Neuronal stem cell (in vitro differentiated cells): ENCODE measurements around the gene SPOPL.
"Not testable (repeated sequence)": the region's sequence is repeated elsewhere in the genome, so short reads cannot be mapped to it uniquely, and the experiment has no call there.

Experiments used
- DNase-seq: peaks from one replicate; pipeline ENCODE4 v3.0.0-alpha.2; 2013; ENCODE audit warnings: low spot score
- H2AFZ ChIP-seq: one replicate; pipeline ENCODE4 v1.6.1; 2013; ENCODE audit warnings: mild to moderate bottlenecking, low read length, inconsistent platforms
- H2AK5ac ChIP-seq: 2 replicates; pipeline ENCODE4 v1.6.1; 2013; ENCODE audit warnings: low read depth, mild to moderate bottlenecking, inconsistent platforms, low read length, moderate library complexity, mixed read lengths
- H2BK120ac ChIP-seq: 2 replicates; pipeline ENCODE4 v1.6.1; 2013; ENCODE audit warnings: low read depth, mild to moderate bottlenecking, inconsistent platforms, low read length, moderate library complexity, mixed read lengths
- H2BK12ac ChIP-seq: one replicate; pipeline ENCODE4 v1.6.1; 2013; ENCODE audit warnings: low read length, inconsistent platforms
- H2BK15ac ChIP-seq: 2 replicates; pipeline ENCODE4 v1.6.1; 2013; ENCODE audit warnings: mild to moderate bottlenecking, low read length, inconsistent platforms, mixed read lengths
- H2BK5ac ChIP-seq: one replicate; pipeline ENCODE4 v1.6.1; 2013; ENCODE audit warnings: inconsistent platforms, mild to moderate bottlenecking, low read length, moderate library complexity
- H3K14ac ChIP-seq: one replicate; pipeline ENCODE4 v1.6.1; 2013; ENCODE audit warnings: low read length, inconsistent platforms
- H3K18ac ChIP-seq: 2 replicates; pipeline ENCODE4 v1.6.1; 2013; ENCODE audit warnings: low read length, inconsistent platforms
- H3K23ac ChIP-seq: 2 replicates; pipeline ENCODE4 v1.6.1; 2013; ENCODE audit warnings: low read depth, mild to moderate bottlenecking, mixed read lengths, low read length, inconsistent platforms; ENCODE audit not compliant: poor library complexity
- H3K27ac ChIP-seq: replicated peaks from 3 replicates; pipeline ENCODE4 v1.5.1; 2013; ENCODE audit warnings: low read length, inconsistent platforms
- H3K27me3 ChIP-seq, 3 experiments: 2 replicates each; pipeline ENCODE4 v1.6.1; 2013; ENCODE audit warnings: low read length in 3 of 3, mild to moderate bottlenecking in 2 of 3, inconsistent platforms in 1 of 3, low read depth in 1 of 3, mixed read lengths in 1 of 3, moderate library complexity in 1 of 3; ENCODE audit not compliant: control insufficient read depth in 3 of 3, insufficient read depth in 3 of 3
- H3K36me3 ChIP-seq, 2 donors: replicated peaks in 1 of 2; 2 replicates each; pipeline ENCODE4 v1.6.1; 2013; ENCODE audit warnings: low read length in 2 of 2; ENCODE audit not compliant: control insufficient read depth in 2 of 2, insufficient read depth in 2 of 2
- H3K4ac ChIP-seq: 2 replicates; pipeline ENCODE4 v1.6.1; 2013; ENCODE audit warnings: inconsistent platforms, mild to moderate bottlenecking, low read length, moderate library complexity
- H3K4me1 ChIP-seq, 2 donors: 1 replicate in 1 of 2; 2 replicates in 1 of 2; pipeline ENCODE4 v1.6.1; 2013; ENCODE audit warnings: low read length in 2 of 2, low read depth in 1 of 2; ENCODE audit not compliant: control insufficient read depth in 2 of 2, insufficient read depth in 1 of 2
- H3K4me2 ChIP-seq: one replicate; pipeline ENCODE4 v1.6.1; 2013; ENCODE audit warnings: mild to moderate bottlenecking, low read length, inconsistent platforms; ENCODE audit not compliant: insufficient read depth, poor library complexity, severe bottlenecking
- H3K4me3 ChIP-seq, 2 donors: 2 replicates each; pipeline ENCODE4 v1.5.1; 2013; ENCODE audit warnings: low read length in 2 of 2, mild to moderate bottlenecking in 2 of 2, inconsistent platforms in 1 of 2, moderate library complexity in 1 of 2
- H3K79me1 ChIP-seq: one replicate; pipeline ENCODE4 v1.6.1; 2013; ENCODE audit warnings: low read depth, mild to moderate bottlenecking, inconsistent platforms, low read length, moderate library complexity
- H3K9ac ChIP-seq: one replicate; pipeline ENCODE4 v1.6.1; 2013; ENCODE audit warnings: mild to moderate bottlenecking, low read depth, low read length, inconsistent platforms; ENCODE audit not compliant: poor library complexity
- H3K9me3 ChIP-seq, 2 donors: replicated peaks in 1 of 2; 2 replicates each; pipeline versions ENCODE3 to v1.6.1; 2013; ENCODE audit warnings: low read length in 2 of 2, mild to moderate bottlenecking in 2 of 2, inconsistent platforms in 1 of 2, low read depth in 1 of 2, mixed read lengths in 1 of 2, moderate library complexity in 1 of 2; ENCODE audit not compliant: control insufficient read depth in 2 of 2, insufficient read depth in 1 of 2
- H4K8ac ChIP-seq: one replicate; pipeline ENCODE4 v1.6.1; 2013; ENCODE audit warnings: low read depth, mild to moderate bottlenecking, inconsistent platforms, low read length, moderate library complexity
- H4K91ac ChIP-seq: one replicate; pipeline ENCODE4 v1.6.1; 2013; ENCODE audit warnings: low read length, low read depth, mild to moderate bottlenecking, inconsistent platforms; ENCODE audit not compliant: poor library complexity
- WGBS, 2 donors: extraction: QIAGEN DNeasy Blood & Tissue Kit; methylation state at CpG; one replicate each; pipeline ENCODE4 v1.1.7; 2013; ENCODE audit warnings: missing lambda C conversion rate in 2 of 2, mixed read lengths in 1 of 2; ENCODE audit not compliant: insufficient read length in 2 of 2, insufficient replicate concordance in 1 of 2; ENCODE audit errors: extremely low coverage in 2 of 2; 5-methylcytosine and 5-hydroxymethylcytosine counted together

SPOPL gene

GRCh38 chr2:138537170-138537915, 35.8 kb downstream of the SPOPL start:
- Histone ChIP-seq H4K8ac (no peak overlapping the region), H3K4me1 (no peaks in the 10 kb centered on the region), H3K36me3 (peaks cover 6 to 7% of the 10 kb centered on the region in 2 donors), H3K14ac (no peak overlapping the region), H3K27ac (no peak overlapping the region), H3K4ac (no peak overlapping the region), H3K79me1 (peaks cover 2% of the 10 kb centered on the region), H2BK5ac (no peak overlapping the region), H4K91ac (no peak overlapping the region), H2BK120ac (no peak overlapping the region), H3K27me3 (no peaks in the 10 kb centered on the region), H2AFZ (no peak overlapping the region), H3K18ac (no peak overlapping the region), H2BK12ac (no peak overlapping the region), H3K9me3 (peaks cover 3 to 22% of the 10 kb centered on the region in 2 donors), H3K4me2 (no peak overlapping the region), H2AK5ac (no peak overlapping the region), H3K4me3 (no peak overlapping the region), H3K23ac (no peak overlapping the region), H2BK15ac (no peak overlapping the region), H3K9ac (no peak overlapping the region)
- DNase-seq: no peak
- no CpG with 5 or more reads among the region's 12 CpGs for WGBS, 2 donors

GRCh38 chr2:138544206-138544605, 42.6 kb downstream of the SPOPL start:
- WGBS, 2 donors: no CpG with 5 or more reads among the region's 12 CpGs
- not testable (repeated sequence) for DNase-seq, H2BK5ac ChIP-seq, H4K8ac ChIP-seq, H3K4me3 ChIP-seq, H2BK120ac ChIP-seq, H3K9me3 ChIP-seq, H3K9ac ChIP-seq, H3K18ac ChIP-seq, H3K4me2 ChIP-seq, H4K91ac ChIP-seq, H2BK15ac ChIP-seq, H3K79me1 ChIP-seq, H3K14ac ChIP-seq, H3K4ac ChIP-seq, H3K27me3 ChIP-seq, H2AK5ac ChIP-seq, H3K36me3 ChIP-seq, H3K4me1 ChIP-seq, H3K27ac ChIP-seq, H2AFZ ChIP-seq, H2BK12ac ChIP-seq, H3K23ac ChIP-seq

GRCh38 chr2:138548796-138549195, 47.2 kb downstream of the SPOPL start:
- no peak overlapping the region for H3K27ac ChIP-seq
- no peak overlapping the region for H4K8ac ChIP-seq
- no peak overlapping the region for H3K18ac ChIP-seq
- no peak overlapping the region for H3K4ac ChIP-seq
- H2BK15ac ChIP-seq: no peak overlapping the region
- no peak overlapping the region for H2BK5ac ChIP-seq
- H4K91ac ChIP-seq: no peak overlapping the region
- no peaks in the 10 kb centered on the region for H3K4me1 ChIP-seq
- DNase-seq: no peak
- no peak overlapping the region for H2AK5ac ChIP-seq
- H3K27me3 ChIP-seq: no peaks in the 10 kb centered on the region
- no peak overlapping the region for H3K9ac ChIP-seq
- H2BK120ac ChIP-seq: no peak overlapping the region
- H3K36me3 ChIP-seq: peaks cover 0 to 22% of the 10 kb centered on the region in 2 donors
- peaks cover 2% of the 10 kb centered on the region for H3K79me1 ChIP-seq
- no peak overlapping the region for H3K4me3 ChIP-seq
- no peak overlapping the region for H3K23ac ChIP-seq
- no peak overlapping the region for H2AFZ ChIP-seq
- H3K14ac ChIP-seq: no peak overlapping the region
- no peaks in the 10 kb centered on the region for H3K9me3 ChIP-seq
- H2BK12ac ChIP-seq: no peak overlapping the region
- no peak overlapping the region for H3K4me2 ChIP-seq

GRCh38 chr2:138550172-138550571, 48.6 kb downstream of the SPOPL start:
- Histone ChIP-seq H3K9ac (no peak overlapping the region), H4K91ac (no peak overlapping the region), H3K18ac (no peak overlapping the region), H4K8ac (no peak overlapping the region), H3K9me3 (peaks cover 0 to 2% of the 10 kb centered on the region in 2 donors), H3K36me3 (peaks cover 5 to 34% of the 10 kb centered on the region in 2 donors), H2BK15ac (no peak overlapping the region), H3K4me3 (no peak overlapping the region), H2BK12ac (no peak overlapping the region), H3K4ac (no peak overlapping the region), H3K79me1 (no peaks in the 10 kb centered on the region), H3K14ac (no peak overlapping the region), H3K4me2 (no peak overlapping the region), H3K4me1 (no peaks in the 10 kb centered on the region), H2BK120ac (no peak overlapping the region), H2AFZ (no peak overlapping the region), H2AK5ac (no peak overlapping the region), H2BK5ac (no peak overlapping the region), H3K27me3 (no peaks in the 10 kb centered on the region), H3K27ac (no peak overlapping the region), H3K23ac (no peak overlapping the region)
- no peak for DNase-seq
- no CpG with 5 or more reads among the region's 4 CpGs for WGBS, 2 donors
